Testis (tissue), 3 donors: Measurements from ENCODE around the gene CDK6. TPM values are rescaled to one million over a fixed set of nuclear protein-coding genes. Genes with fewer than 3 reads are reported as not detected.

ENCODE experiments used
- DNase-seq: peaks from one replicate; pipeline ENCODE4 v3.0.0-alpha.2; 2019
- H3K27ac ChIP-seq, 2 donors: fragments of 200-600 bp; sonication (generic); one replicate each; pipeline ENCODE4 v1.5.1; 2019
- H3K27me3 ChIP-seq: fragments of 200-600 bp; sonication (generic); one replicate; pipeline ENCODE4 v1.5.1; 2019
- H3K36me3 ChIP-seq: fragments of 200-600 bp; sonication (generic); one replicate; pipeline ENCODE4 v1.5.1; 2017; ENCODE audit warnings: low read depth; ENCODE audit errors: missing control alignments
- H3K4me1 ChIP-seq: fragments of 200-600 bp; sonication (generic); one replicate; pipeline ENCODE4 v1.5.1; 2019
- H3K4me3 ChIP-seq, 2 donors: fragments of 200-600 bp; sonication (generic); one replicate each; pipeline ENCODE4 v1.5.1; 2017 to 2019
- H3K9me3 ChIP-seq: fragments of 200-600 bp; sonication (generic); one replicate; pipeline ENCODE4 v1.5.1; 2017
- CTCF ChIP-seq, 3 experiments: fragments of 450-650 bp in 2 of 3; fragments of 200-600 bp in 1 of 3; sonication (generic) in 1 of 3; IDR thresholded peaks; one replicate each; pipeline ENCODE4 v1.5.1; 2016 to 2019; ENCODE audit warnings: antibody characterized with exemption in 3 of 3, mild to moderate bottlenecking in 2 of 3, moderate library complexity in 1 of 3
- POLR2A ChIP-seq: fragments of 450-650 bp; IDR thresholded peaks from one replicate; pipeline ENCODE4 v1.6.1; 2017; ENCODE audit warnings: antibody characterized with exemption, mild to moderate bottlenecking, moderate library complexity
- WGBS, 2 donors: methylation state at CpG; one replicate each; pipeline ENCODE4 v1.1.5; 2018; 5-methylcytosine and 5-hydroxymethylcytosine counted together
- intact Hi-C: fragments of 100-400 bp; cut with DNase I; formaldehyde crosslinking; loops from one replicate; pipeline ENCODE4 v1.15.1; 2023; ENCODE audit warnings: low total_unique reads
- polyA plus RNA-seq: library from polyadenylated mRNA; stranded (reverse); fragments of 350-450 nt; fragmentation: Illumina TruSeq; extraction: RNeasy Lipid Tissue Mini Kit (QIAGEN cat#74804); gene quantifications from one replicate; pipeline ENCODE4 v1.2.3, GENCODE V29; 2014; ENCODE audit warnings: low read depth, low replicate concordance; ENCODE audit not compliant: insufficient read depth
- total RNA-seq, 2 donors: library from RNA; depleted of rRNA; stranded (reverse); fragments of >200 nt; gene quantifications; one replicate each; pipeline ENCODE4 v1.2.3, GENCODE V29; 2016

Gene CDK6
- total and polyA plus RNA-seq, 3 donors from 2014 or later: 21.1 to 31.6 (median 22.8) TPM

- Histone ChIP-seq H3K4me1 (no peaks in the 10 kb centered on the region), H3K36me3 (no peaks in the 10 kb centered on the region), H3K4me3 (no peak overlapping the region), H3K9me3 (no peaks in the 10 kb centered on the region), H3K27ac (no peak overlapping the region), H3K27me3 (no peaks in the 10 kb centered on the region)
- WGBS, 2 donors: 96 to 100% methylated on average over 1 to 2 of the region's 2 CpGs
- no peak for DNase-seq
- TF ChIP-seq POLR2A (no peak), CTCF (IDR thresholded peaks at IDR 0.05) (no peak)
- intact Hi-C loops: no loop called here
Observed at GRCh38 chr7:92880212-92881090, 44.1 kb upstream of the CDK6 start.

- Histone ChIP-seq H3K4me3 (no peak overlapping the region), H3K27ac (no peak overlapping the region), H3K27me3 (no peaks in the 10 kb centered on the region), H3K36me3 (no peaks in the 10 kb centered on the region), H3K4me1 (no peaks in the 10 kb centered on the region), H3K9me3 (no peaks in the 10 kb centered on the region)
- TF ChIP-seq CTCF (IDR thresholded peaks at IDR 0.05) (no peak), POLR2A (no peak)
- 76 to 88% methylated on average over 1 of the region's 1 CpG for WGBS, 2 donors
- intact Hi-C loops: no loop called here
- DNase-seq: no peak
Observed at GRCh38 chr7:92877367-92877766, 41.0 kb upstream of the CDK6 start.

- Histone ChIP-seq H3K4me3 (no peak overlapping the region), H3K27me3 (no peaks in the 10 kb centered on the region), H3K9me3 (no peaks in the 10 kb centered on the region), H3K36me3 (no peaks in the 10 kb centered on the region), H3K27ac (no peak overlapping the region), H3K4me1 (no peaks in the 10 kb centered on the region)
- no peak for DNase-seq
- intact Hi-C loops: no loop called here
- WGBS, 2 donors: 41 to 56% methylated on average over 1 of the region's 1 CpG
- no peak for TF ChIP-seq POLR2A
- TF ChIP-seq CTCF (IDR thresholded peaks at IDR 0.05): no peak
Observed at GRCh38 chr7:92876836-92877235, 40.5 kb upstream of the CDK6 start.

- DNase-seq: no peak
- no peaks in the 10 kb centered on the region for H3K27me3 ChIP-seq
Observed at GRCh38 chr7:92875719-92876118, 39.3 kb upstream of the CDK6 start.

More at GRCh38 chr7:92875719-92876118, 39.3 kb upstream of the CDK6 start:
- WGBS, 2 donors: 86 to 93% methylated on average over 2 of the region's 2 CpGs
- H3K36me3 ChIP-seq: no peaks in the 10 kb centered on the region
- intact Hi-C loops: no loop called here
- no peak overlapping the region for H3K4me3 ChIP-seq
- H3K4me1 ChIP-seq: no peaks in the 10 kb centered on the region
- no peak overlapping the region for H3K27ac ChIP-seq
- TF ChIP-seq POLR2A (no peak), CTCF (IDR thresholded peaks at IDR 0.05) (no peak)
- no peaks in the 10 kb centered on the region for H3K9me3 ChIP-seq
